GM12878 (cell line): ENCODE results near the gene LYPD6. TPM values are rescaled to one million over a fixed set of nuclear protein-coding genes. Genes with fewer than 3 reads are reported as not detected.

ENCODE experiments used
- ATAC-seq: fragments of 200-7000 bp; cut with Tn5 transposase; 3 replicates; pipeline ENCODE4 v1.9.1; 2020; ENCODE audit warnings: mild to moderate bottlenecking, moderate library complexity
- BruUV-seq: library from RNA; stranded (reverse); fragments of 400-500 nt; replicated peaks from 2 replicates; lab custom pipeline; 2021; lab: Mats Ljungman, UMichigan
- CTCF ChIA-PET: fragments of 300-600 bp; sonication (Branson Sonifier 250); formaldehyde crosslinking; extraction: SDS; loops from one replicate; lab custom pipeline; 2021; ENCODE audit warnings: inconsistent platforms; lab: Yijun Ruan, JAX
- POLR2A ChIA-PET: fragments of 350-600 bp; formaldehyde crosslinking; extraction: SDS; loops from one replicate; lab custom pipeline; 2021; ENCODE audit warnings: inconsistent platforms; lab: Charles Lee
- RAD21 ChIA-PET: fragments of 300-600 bp; sonication (Branson Sonifier 250); formaldehyde crosslinking; loops from one replicate; lab custom pipeline; 2023; ENCODE audit warnings: antibody characterized with exemption; ENCODE audit not compliant: unreplicated experiment; lab: Charles Lee
- SMC1A ChIA-PET: fragments of 300-600 bp; sonication (Branson Sonifier 250); formaldehyde crosslinking; loops from one replicate; lab custom pipeline; 2023; ENCODE audit not compliant: unreplicated experiment, uncharacterized antibody; lab: Charles Lee
- DNase-seq: peaks from one replicate; pipeline ENCODE4 v3.0.0-alpha.2; 2011; ENCODE audit warnings: low read depth, low spot score
- FAIRE-seq: peaks from 3 replicates; lab custom pipeline; 2011; peaks lifted over from hg19 to GRCh38; lab: Jason Lieb, UNC
- H2AFZ ChIP-seq: 2 replicates; pipeline ENCODE4 v1.6.0; 2011; ENCODE audit warnings: low read depth, low read length, control low read depth; ENCODE audit not compliant: control insufficient read depth
- H3K27ac ChIP-seq: 2 replicates; pipeline ENCODE4 v1.5.1; 2011; ENCODE audit warnings: control low read depth; ENCODE audit not compliant: control insufficient read depth, insufficient read depth
- H3K27me3 ChIP-seq, 2 experiments: replicated peaks in 1 of 2; 2 replicates each; pipeline versions ENCODE4 v1.6.0 to v1.6.1; 2011; ENCODE audit warnings: low read length in 1 of 2; ENCODE audit not compliant: control insufficient read depth in 2 of 2, insufficient read depth in 2 of 2
- H3K36me3 ChIP-seq, 2 experiments: 2 replicates each; pipeline ENCODE4 v1.5.1; 2011; ENCODE audit warnings: low read length in 1 of 2; ENCODE audit not compliant: control insufficient read depth in 2 of 2, insufficient read depth in 2 of 2
- H3K4me1 ChIP-seq: 2 replicates; pipeline ENCODE4 v1.6.1; 2011; ENCODE audit warnings: mild to moderate bottlenecking, low read length, moderate library complexity, mixed read lengths; ENCODE audit not compliant: control insufficient read depth, insufficient read depth
- H3K4me2 ChIP-seq: 2 replicates; pipeline ENCODE4 v1.6.0; 2011; ENCODE audit warnings: control low read depth; ENCODE audit not compliant: control insufficient read depth, insufficient read depth
- H3K4me3 ChIP-seq: fragments of 200-600 bp; sonication (generic); 2 replicates; pipeline ENCODE4 v1.5.1; 2016
- H3K79me2 ChIP-seq: 2 replicates; pipeline ENCODE4 v1.6.0; 2011; ENCODE audit warnings: low read length; ENCODE audit not compliant: control insufficient read depth, insufficient read depth
- H3K9ac ChIP-seq: 2 replicates; pipeline ENCODE4 v1.8.0; 2011; ENCODE audit warnings: low read length, control low read depth, mixed read lengths; ENCODE audit not compliant: control insufficient read depth, insufficient read depth
- H3K9me3 ChIP-seq: replicated peaks from 3 replicates; pipeline ENCODE4 v1.5.1; 2011; ENCODE audit warnings: mild to moderate bottlenecking, low read length; ENCODE audit not compliant: control insufficient read depth, insufficient read depth
- H4K20me1 ChIP-seq: 2 replicates; pipeline ENCODE4 v1.6.0; 2011; ENCODE audit not compliant: control insufficient read depth, insufficient read depth
- NFYB ChIP-seq: IDR thresholded peaks from 2 replicates; pipeline ENCODE4 v1.6.1; 2011; ENCODE audit warnings: low read depth, mild to moderate bottlenecking, low read length, improper control_type of control experiment, moderate library complexity; ENCODE audit not compliant: insufficient read depth
- NKRF ChIP-seq: fragments of 450-650 bp; conservative IDR thresholded peaks from 2 replicates; pipeline ENCODE4 v1.6.1; 2017; ENCODE audit warnings: mild to moderate bottlenecking, moderate library complexity
- POLR2AphosphoS2 ChIP-seq: IDR thresholded peaks from 2 replicates; pipeline ENCODE4 v1.6.1; 2011; ENCODE audit warnings: low read depth, mild to moderate bottlenecking, low read length, improper control_type of control experiment, moderate library complexity
- SREBF1 ChIP-seq: IDR thresholded peaks from 2 replicates; pipeline ENCODE4 v1.6.1; 2012; ENCODE audit warnings: mild to moderate bottlenecking, low read length
- SRF ChIP-seq, 2 experiments: IDR thresholded peaks; 2 replicates each; pipeline ENCODE4 v1.6.1; 2011; ENCODE audit warnings: low read depth in 2 of 2, low read length in 2 of 2, mild to moderate bottlenecking in 1 of 2, moderate library complexity in 1 of 2
- WRNIP1 ChIP-seq: IDR thresholded peaks from 2 replicates; pipeline ENCODE4 v1.6.1; 2011; ENCODE audit warnings: low read depth, low read length, improper control_type of control experiment, borderline replicate concordance
- ZNF24 ChIP-seq: fragments of 450-650 bp; IDR thresholded peaks from 2 replicates; pipeline ENCODE4 v1.6.1; 2017; ENCODE audit warnings: antibody characterized with exemption, mild to moderate bottlenecking
- WGBS: methylation state at CpG from one replicate; pipeline ENCODE4 v1.1.6; 2016; ENCODE audit warnings: low lambda C conversion rate; ENCODE audit not compliant: insufficient replicate concordance, insufficient coverage; ENCODE audit errors: missing lambda C conversion rate; 5-methylcytosine and 5-hydroxymethylcytosine counted together
- in situ Hi-C: fragments of 300-500 bp; cut with MboI; formaldehyde crosslinking; loops from 9 replicates; pipeline ENCODE4 v1.14.3; 2018; ENCODE audit warnings: mixed read lengths
- intact Hi-C: fragments of 100-400 bp; cut with micrococcal nuclease; formaldehyde crosslinking; loops from one replicate; pipeline ENCODE4 v1.14.2; 2022; ENCODE audit not compliant: unreplicated experiment
- polyA plus RNA-seq, 11 experiments: library from polyadenylated mRNA; depleted of rRNA in 4 of 11; unstranded in 6 of 11; stranded (reverse) in 5 of 11; fragments of >200 nt; fragmentation: Nextera tagmentation in 4 of 11; fragmentation: Illumina TruSeq in 1 of 11; extraction: Ambion mirVana in 4 of 11; extraction: Trizol in 1 of 11; gene quantifications; 1 replicate in 1 of 11; 2 replicates in 10 of 11; pipeline versions ENCODE4 v1.2.1 to v1.2.3, GENCODE V29; 2011 to 2016; ENCODE audit warnings: inconsistent platforms in 2 of 11, missing spikeins in 2 of 11, low read depth in 1 of 11
- total RNA-seq, 4 experiments: library from RNA; depleted of rRNA in 3 of 4; stranded (reverse); fragments of >200 nt in 3 of 4; fragmentation: Illumina TruSeq in 1 of 4; extraction: Trizol in 1 of 4; gene quantifications; 2 replicates each; pipeline versions ENCODE4 v1.2.1 to v1.2.3, GENCODE V29; 2013 to 2021

Gene LYPD6
- total and polyA plus RNA-seq, 10 of the 15 experiments (the other 5 are each of a cell fraction or from before 2014, with no cell fraction given) = not detected

- no TSS peak for BruUV-seq
- Histone ChIP-seq H3K9ac (no peak overlapping the region), H3K9me3 (no peaks in the 10 kb centered on the region), H3K36me3 (no peaks in the 10 kb centered on the region), H4K20me1 (no peaks in the 10 kb centered on the region), H2AFZ (no peak overlapping the region), H3K4me3 (no peak overlapping the region), H3K27ac (no peak overlapping the region), H3K79me2 (no peaks in the 10 kb centered on the region), H3K4me1 (no peaks in the 10 kb centered on the region), H3K27me3 (no peaks in the 10 kb centered on the region), H3K4me2 (no peak overlapping the region)
- no peak for DNase-seq
- POLR2A ChIA-PET = no interaction called here
- in situ Hi-C loops (no loop called here), intact Hi-C loops (no loop called here)
- TF ChIP-seq SREBF1 (no peak), SRF (IDR thresholded peaks at IDR 0.05; ENCODE audit: low read depth in 2 of 2, low read length in 2 of 2) (no peak), ZNF24 (no peak), WRNIP1 (no peak), NFYB (no peak), POLR2AphosphoS2 (no peak), NKRF (no peak)
- CTCF ChIA-PET = no interaction called here
- SMC1A ChIA-PET = no interaction called here
- FAIRE-seq = no peak
- 30% methylated on average over 4 of the region's 4 CpGs for WGBS
- RAD21 ChIA-PET = no interaction called here
- no peak for ATAC-seq
Observed at GRCh38 chr2:149355716-149356422, 25.5 kb downstream of the LYPD6 start.
